T-helper 2 cell treated with Interferon-gamma antibody and Interleukin-4, amounts not matched to agents 100 ng/mL and 5 ng/mL, for 36 hours (primary cell): ENCODE measurements around the gene EML4. TPM values are rescaled to one million over a fixed set of nuclear protein-coding genes. Genes with fewer than 3 reads are reported as not detected.

Source experiments
- intact Hi-C: fragments of 100-400 bp; cut with micrococcal nuclease; formaldehyde crosslinking; loops from one replicate; pipeline ENCODE4 v1.15.1; 2023
- total RNA-seq: library from RNA; stranded (reverse); gene quantifications from 2 replicates; pipeline ENCODE4 v1.2.3, GENCODE V29; 2022

Gene EML4
- total RNA-seq, 1 donor from 2014 or later = 71.4 TPM

DNA sequence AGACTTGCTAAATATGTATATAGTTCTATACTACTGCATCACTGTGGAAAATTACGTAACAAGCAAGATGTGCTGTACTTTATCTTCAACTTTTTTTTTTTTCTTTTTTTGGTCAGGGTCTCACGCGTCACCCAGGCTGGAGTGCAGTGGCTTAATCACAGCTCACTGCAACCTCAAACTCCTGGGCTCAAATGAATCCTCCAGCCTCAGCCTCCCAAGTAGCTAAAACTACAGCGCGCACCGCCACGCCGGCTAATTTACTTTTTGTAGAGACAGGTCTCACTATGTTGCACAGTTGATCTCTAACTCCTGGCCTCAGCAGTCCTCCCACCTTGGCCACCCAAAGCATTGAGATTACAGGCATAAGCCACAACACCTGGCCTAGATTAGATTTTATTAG lies 123.9 kb downstream of the EML4 start:
- intact Hi-C loops = no loop called here

- intact Hi-C loops = loop anchor here (2.0 kb wide), 1 partner anchor 65 kb away; the partner anchor contains the start of gene COX7A2L
These were observed 127.1 kb downstream of the EML4 start for GRCh38 chr2:42296226-42296625.

GRCh38 chr2:42297322-42297936 lies 128.3 kb downstream of the EML4 start:
- intact Hi-C loops = loop anchor here (2.0 kb wide), 1 partner anchor 63 kb away; the partner anchor contains the start of gene COX7A2L

- intact Hi-C loops = no loop called here
These were observed 129.0 kb downstream of the EML4 start for GRCh38 chr2:42298132-42298531.

GRCh38 chr2:42298996-42299754 lies 130.0 kb downstream of the EML4 start:
- intact Hi-C loops = no loop called here

- intact Hi-C loops = no loop called here
These were observed 131.4 kb downstream of the EML4 start for GRCh38 chr2:42300527-42300926.

DNA sequence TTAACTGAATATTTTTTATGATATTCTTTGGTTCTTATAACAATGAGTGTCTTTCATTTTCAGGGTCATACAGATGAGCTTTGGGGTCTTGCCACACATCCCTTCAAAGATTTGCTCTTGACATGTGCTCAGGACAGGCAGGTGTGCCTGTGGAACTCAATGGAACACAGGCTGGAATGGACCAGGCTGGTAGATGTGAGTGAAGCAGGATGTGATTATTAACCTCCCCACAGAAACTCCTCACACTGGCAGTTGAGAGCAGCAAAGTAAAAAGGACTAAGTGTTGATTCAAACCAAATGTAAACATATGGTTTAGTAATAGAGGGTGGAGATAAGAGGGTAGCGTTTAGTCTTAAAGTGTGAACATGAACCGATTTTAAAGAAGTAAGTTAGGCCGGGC lies 134.1 kb downstream of the EML4 start:
- intact Hi-C loops = no loop called here

DNA sequence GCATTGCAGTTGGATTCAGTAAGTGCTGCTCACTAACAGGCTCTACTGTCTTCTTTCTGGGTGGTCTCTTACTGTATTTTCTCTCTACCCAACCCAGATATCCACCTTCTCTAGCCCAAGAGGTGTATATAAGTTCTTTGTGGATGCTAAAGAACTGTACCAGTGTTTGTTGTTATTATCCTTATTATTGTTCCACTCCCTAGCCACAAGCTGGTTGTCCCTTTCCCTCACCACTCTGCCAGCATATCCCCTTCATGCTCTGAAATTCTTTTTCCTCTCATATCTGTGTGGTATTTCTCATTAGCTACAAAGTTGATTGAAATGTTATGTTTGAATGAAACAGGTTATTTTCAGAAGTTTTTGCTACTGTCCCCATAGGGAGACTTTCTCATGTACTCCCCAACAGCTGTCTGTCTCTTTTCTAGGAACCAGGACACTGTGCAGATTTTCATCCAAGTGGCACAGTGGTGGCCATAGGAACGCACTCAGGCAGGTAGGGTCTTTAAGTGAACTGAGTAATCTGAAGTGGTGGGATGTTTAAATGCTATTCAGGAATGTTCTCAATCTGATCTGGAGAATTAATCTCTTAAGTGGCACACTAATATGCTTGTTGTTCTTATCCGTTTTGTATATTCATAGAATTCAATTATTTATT lies 135.0 kb downstream of the EML4 start:
- intact Hi-C loops = no loop called here

DNA sequence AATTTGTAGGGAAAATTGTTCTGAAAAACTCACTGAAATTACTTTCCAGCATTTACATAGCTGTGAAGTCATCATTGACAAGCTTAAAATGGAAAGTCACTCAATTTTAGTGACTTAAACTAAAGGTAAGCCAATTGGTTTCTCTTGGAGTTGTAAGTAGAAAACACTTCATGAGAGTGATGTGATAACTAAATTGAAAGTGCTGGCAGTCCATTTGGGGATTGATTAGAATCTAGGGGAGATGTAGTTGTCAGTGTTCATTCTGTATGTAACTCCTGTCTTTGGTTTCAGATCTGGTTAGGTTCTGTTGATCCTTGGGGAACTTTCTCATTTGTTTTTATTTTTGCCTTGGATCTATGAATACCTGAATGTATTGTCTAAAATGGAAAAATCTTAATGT lies 138.0 kb downstream of the EML4 start:
- intact Hi-C loops = no loop called here

- intact Hi-C loops = no loop called here
These were observed 140.2 kb downstream of the EML4 start for GRCh38 chr2:42309366-42309765.

- intact Hi-C loops = no loop called here
These were observed 140.9 kb downstream of the EML4 start for GRCh38 chr2:42310007-42310515.

- intact Hi-C loops = no loop called here
These were observed 143.0 kb downstream of the EML4 start for GRCh38 chr2:42312106-42312505.

DNA sequence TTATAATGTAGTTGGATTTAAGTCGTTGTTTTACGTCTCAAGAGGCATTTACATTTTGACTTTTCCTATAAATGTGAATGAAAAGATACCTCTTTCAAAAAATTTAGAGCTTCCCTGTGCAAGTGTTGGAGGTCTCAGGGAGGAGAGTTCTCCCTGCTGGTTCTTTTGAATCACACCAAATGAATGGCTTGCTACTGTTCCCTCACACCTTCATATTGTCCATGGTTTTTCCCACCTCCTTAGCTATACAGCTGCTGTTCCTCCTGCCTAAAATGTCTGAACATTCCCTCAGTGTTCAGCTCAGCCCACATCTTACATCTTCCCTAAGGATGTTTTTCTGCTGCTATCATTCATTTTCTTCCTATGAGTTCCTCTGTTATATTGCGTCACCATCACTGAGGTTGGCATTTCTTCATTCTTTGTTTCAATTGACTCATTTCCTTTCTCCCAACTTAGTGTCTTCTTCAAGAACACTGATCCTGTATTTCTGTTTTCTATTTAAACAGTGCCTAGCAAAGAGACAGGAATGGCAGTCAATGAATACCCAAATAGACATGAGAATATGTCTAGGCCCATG lies 145.8 kb downstream of the EML4 start:
- intact Hi-C loops = no loop called here

DNA sequence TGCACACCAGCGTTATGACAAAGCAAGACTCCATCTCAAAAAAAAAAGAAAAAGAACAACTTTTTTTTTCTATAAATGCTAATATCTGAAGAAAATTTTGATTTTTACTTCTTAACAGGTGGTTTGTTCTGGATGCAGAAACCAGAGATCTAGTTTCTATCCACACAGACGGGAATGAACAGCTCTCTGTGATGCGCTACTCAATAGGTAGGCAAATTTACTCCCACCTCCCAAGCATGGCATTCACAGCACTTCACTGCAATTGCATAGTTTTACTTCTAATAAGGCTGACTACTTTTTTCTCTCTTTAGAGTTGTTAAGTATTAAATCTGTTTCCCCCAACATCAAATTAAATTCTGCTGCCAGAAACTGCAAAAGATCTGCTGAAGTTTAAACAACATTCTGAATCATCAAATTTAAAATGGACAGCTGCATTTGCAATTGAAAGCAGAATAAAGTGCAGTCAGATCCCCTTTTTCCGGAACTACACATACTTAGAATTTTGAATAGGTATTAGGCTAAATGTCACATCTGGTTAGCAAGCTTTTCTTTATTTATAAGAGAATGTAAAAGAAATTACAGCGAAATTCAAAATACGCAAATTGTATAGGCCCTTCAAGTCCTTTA lies 146.8 kb downstream of the EML4 start:
- intact Hi-C loops = no loop called here

GRCh38 chr2:42316910-42317309 lies 147.8 kb downstream of the EML4 start:
- intact Hi-C loops = no loop called here

GRCh38 chr2:42317486-42317885 lies 148.3 kb downstream of the EML4 start:
- intact Hi-C loops = no loop called here

DNA sequence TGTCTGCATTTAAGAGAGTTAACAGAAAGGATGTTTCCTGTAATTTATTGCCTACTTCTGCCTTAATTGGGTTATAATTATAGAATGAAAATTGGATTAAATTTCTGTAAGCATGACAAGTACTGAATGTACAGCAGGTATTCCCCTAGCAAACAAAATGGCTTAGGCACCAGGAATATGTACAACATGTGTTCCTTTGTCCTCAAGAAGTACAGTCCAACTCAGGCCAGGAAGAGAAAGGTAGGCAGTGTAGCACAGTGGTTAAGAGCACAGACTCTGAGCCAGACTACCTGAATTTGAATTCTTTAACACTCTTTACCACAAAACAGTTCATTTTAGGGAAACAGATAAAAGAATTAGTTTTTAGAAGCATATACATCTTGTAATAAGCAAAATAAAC lies 148.8 kb downstream of the EML4 start:
- intact Hi-C loops = no loop called here

GRCh38 chr2:42319265-42319664 lies 150.1 kb downstream of the EML4 start:
- intact Hi-C loops = no loop called here

DNA sequence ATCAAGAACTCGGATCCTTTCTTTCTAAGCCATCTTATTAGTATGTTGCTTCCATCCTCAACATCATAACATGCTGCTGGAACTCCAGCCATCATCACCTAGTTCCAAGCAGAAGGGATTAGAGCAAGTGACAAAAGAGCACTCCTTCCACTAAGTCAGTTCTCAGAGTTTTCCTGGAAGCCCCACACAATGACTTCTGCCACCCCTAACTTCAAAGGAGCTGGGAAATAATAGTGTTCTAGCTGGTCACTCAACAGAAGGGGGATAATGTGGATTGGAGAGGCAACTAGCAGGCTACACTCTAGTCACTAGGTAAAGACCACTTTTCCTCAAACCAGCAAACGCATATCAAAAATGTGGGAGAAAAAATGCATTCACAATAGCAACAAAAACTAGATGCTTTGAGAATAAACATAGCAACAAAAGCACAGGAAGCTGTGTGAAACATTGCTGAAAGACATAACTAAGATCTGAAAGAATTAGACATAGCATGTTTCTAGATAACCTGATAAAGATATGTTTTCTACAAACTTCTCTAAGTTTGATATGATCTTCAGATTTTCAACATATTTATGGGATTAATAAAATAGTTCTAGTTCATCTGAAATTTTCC lies 152.4 kb downstream of the EML4 start:
- intact Hi-C loops = no loop called here

- intact Hi-C loops = no loop called here
These were observed 155.1 kb downstream of the EML4 start for GRCh38 chr2:42324244-42324643.

GRCh38 chr2:42324949-42325348 lies 155.8 kb downstream of the EML4 start:
- intact Hi-C loops = no loop called here
